ENCODE data around the gene FTO.

- TF ChIP-seq ZFP82 (CRISPR knock-in tag; IDR thresholded peaks at IDR 0.05; ENCODE audit: borderline replicate concordance) (no peak), TFE3 (CRISPR knock-in tag; IDR thresholded peaks at IDR 0.05) (no peak), ERF (CRISPR knock-in tag; IDR thresholded peaks at IDR 0.05) (no peak), NFIC (IDR thresholded peaks at IDR 0.05; ENCODE audit: low read length) (no peak), STAT5B (CRISPR knock-in tag; IDR thresholded peaks at IDR 0.05) (no peak)
Observed at GRCh38 chr16:54106057-54106456, 402.1 kb downstream of the FTO start.
